Activated naive CD4-positive, alpha-beta T cell treated with anti-CD3 and anti-CD28 coated beads, Interleukin-2, amount 50 U/mL, for 24 hours (primary cell): ENCODE data around the gene IZUMO2.

Source experiments
- H3K27ac Mint-ChIP-seq: one replicate; pipeline ENCODE4 v1.8.0; 2021; ENCODE audit warnings: mild to moderate bottlenecking, mixed read lengths
- H3K27me3 Mint-ChIP-seq: one replicate; pipeline ENCODE4 v1.8.0; 2021; ENCODE audit warnings: mixed read lengths
- H3K36me3 Mint-ChIP-seq: one replicate; pipeline ENCODE4 v1.8.0; 2021; ENCODE audit warnings: mixed read lengths
- H3K4me1 Mint-ChIP-seq: one replicate; pipeline ENCODE4 v1.8.0; 2021; ENCODE audit warnings: mixed read lengths
- H3K4me3 Mint-ChIP-seq: one replicate; pipeline ENCODE4 v1.8.0; 2021; ENCODE audit warnings: mild to moderate bottlenecking, mixed read lengths
- H3K9me3 Mint-ChIP-seq: one replicate; pipeline ENCODE4 v1.8.0; 2021; ENCODE audit warnings: mixed read lengths

Gene IZUMO2

DNA sequence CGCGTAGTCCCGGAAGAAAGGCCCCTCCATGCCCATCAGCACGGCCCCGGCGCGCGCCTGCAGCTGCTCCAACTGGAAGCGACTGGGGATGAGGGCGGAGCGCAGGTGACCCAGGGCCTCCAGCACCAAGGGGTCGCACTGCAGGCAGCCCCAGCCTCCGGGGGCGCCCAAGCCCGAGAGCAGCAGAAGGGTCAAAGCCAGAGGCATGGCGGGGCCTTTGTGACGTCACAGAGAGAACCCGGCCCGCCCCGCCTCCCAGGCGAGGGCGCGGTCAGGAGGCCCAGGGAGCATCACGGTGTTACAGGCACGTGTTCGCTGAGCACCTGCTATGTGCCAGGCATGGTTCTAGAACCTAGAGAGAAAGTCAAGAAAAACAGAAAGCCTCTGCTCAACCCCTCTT is at the start of gene IZUMO2:
IZUMO2 (minus strand) TSS at position 294 of the 400 bp plus-strand sequence; CDS start at position 207, 87 bp downstream.
- Mint-ChIP-seq H3K27ac (no peak within 1 kb of the TSS), H3K4me3 (no peak within 1 kb of the TSS), H3K36me3 (no peaks in the 10 kb centered on the region), H3K4me1 (no peaks in the 10 kb centered on the region), H3K27me3 (peaks cover 17% of the 10 kb centered on the region), H3K9me3 (no peaks in the 10 kb centered on the region)

DNA sequence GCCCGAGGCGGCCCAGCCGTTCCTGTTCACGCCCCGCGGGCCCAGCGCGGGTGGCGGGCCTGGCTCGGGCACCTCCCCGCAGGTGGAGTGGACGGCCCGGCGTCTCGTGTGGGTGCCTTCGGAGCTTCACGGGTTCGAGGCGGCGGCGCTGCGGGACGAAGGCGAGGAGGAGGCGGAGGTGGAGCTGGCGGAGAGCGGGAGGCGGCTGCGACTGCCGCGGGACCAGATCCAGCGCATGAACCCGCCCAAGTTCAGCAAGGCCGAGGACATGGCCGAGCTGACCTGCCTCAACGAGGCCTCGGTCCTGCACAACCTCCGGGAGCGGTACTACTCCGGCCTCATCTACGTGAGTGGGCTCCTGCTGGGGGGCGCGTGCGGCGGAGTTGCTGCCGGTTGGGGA is 47.3 kb upstream of the IZUMO2 start:
- Mint-ChIP-seq H3K4me3 (no peak overlapping the region), H3K9me3 (peaks cover 4% of the 10 kb centered on the region), H3K27me3 (peaks cover 8% of the 10 kb centered on the region), H3K36me3 (no peaks in the 10 kb centered on the region), H3K4me1 (no peaks in the 10 kb centered on the region), H3K27ac (no peak overlapping the region)

DNA sequence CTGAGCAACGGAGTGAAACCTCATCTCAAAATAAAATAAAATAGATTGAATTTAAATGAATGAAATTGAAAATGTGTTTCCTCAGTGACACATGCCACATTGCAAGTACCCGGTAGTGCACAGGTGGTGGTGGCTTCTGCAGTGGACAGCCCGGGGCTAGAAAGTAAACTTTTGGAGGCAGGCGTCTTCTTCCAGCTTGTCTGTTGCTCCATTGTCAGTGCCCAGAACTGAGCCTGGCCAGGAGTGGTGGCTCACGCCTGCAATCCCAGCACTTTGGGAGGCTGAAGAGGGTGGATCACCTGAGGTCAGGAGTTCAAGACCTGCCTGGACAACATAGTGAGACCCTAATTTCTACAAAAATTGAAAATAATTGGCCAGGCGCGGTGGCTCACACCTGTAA is 46.0 kb upstream of the IZUMO2 start:
- Mint-ChIP-seq H3K4me3 (no peak overlapping the region), H3K9me3 (peaks cover 4% of the 10 kb centered on the region), H3K27ac (no peak overlapping the region), H3K27me3 (peaks cover 14% of the 10 kb centered on the region), H3K4me1 (no peaks in the 10 kb centered on the region), H3K36me3 (no peaks in the 10 kb centered on the region)

DNA sequence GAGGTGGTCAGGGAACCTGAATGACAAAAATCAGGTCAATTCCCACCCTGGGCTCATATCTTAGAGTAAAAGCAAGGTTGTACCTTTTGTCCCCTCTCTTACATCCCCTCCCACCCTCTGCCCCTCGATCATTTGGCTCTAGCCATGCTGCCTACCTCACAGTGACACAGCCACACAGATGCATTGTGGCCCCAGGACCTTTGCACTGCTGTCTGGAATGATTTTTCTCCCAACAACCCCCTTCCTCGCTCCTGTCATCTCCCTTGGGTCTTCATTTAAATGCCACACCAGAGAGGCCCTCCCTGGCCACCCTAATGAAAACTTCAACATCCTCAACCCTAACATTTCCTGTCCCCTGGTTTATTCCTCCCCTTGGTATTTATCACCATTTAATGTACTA is 44.6 kb upstream of the IZUMO2 start:
- peaks cover 4% of the 10 kb centered on the region for H3K9me3 Mint-ChIP-seq
- H3K4me1 Mint-ChIP-seq: no peaks in the 10 kb centered on the region
- H3K4me3 Mint-ChIP-seq: no peak overlapping the region
- H3K36me3 Mint-ChIP-seq: no peaks in the 10 kb centered on the region
- H3K27me3 Mint-ChIP-seq: peaks cover 18% of the 10 kb centered on the region
- H3K27ac Mint-ChIP-seq: no peak overlapping the region

DNA sequence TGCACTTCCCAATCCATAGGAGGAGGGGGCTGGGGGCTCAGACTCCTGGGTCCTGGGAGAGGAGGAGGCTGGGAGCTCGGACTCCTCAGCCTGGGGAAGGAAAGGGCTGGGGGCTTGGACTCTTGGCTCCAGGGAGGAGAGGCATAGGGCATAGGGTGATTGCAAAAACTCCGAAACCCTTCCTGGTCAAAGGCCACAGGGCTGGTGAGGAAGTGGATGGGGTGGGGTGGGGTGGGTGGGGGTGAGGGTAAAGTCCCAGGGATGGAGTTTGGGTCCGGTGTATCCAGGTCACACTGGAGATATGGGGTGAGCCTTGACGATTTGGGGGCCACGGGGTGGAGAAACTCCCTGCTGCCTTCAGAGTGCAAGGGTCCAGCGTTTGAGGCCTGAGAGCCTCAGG is 43.1 kb upstream of the IZUMO2 start:
- Mint-ChIP-seq H3K9me3 (no peaks in the 10 kb centered on the region), H3K4me1 (no peaks in the 10 kb centered on the region), H3K27me3 (peaks cover 31% of the 10 kb centered on the region), H3K4me3 (no peak overlapping the region), H3K36me3 (no peaks in the 10 kb centered on the region), H3K27ac (no peak overlapping the region)

DNA sequence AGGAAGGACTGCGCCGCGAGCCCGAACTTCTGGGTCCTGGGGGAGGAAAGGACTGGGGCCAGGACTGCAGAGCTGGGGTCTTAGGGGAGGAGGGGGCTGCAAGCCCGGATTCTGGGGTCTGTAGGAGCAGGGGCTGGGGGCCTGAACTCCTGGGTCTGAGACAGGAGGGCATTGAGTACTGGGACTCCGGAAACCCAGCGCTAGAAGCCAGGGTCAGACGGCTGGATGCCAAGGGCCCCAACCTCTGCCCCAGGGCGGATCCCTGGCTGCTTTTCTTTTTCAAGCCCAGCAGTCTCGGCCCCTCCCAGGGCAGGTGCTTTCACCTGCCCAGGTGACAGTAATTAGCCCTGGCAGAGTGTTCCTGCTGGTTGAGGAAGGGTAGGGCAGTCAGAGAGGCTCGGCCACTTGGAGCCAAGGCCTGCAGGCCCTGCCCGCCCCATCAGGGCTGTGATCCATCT is 42.6 kb upstream of the IZUMO2 start:
- Mint-ChIP-seq H3K27ac (no peak overlapping the region), H3K9me3 (no peaks in the 10 kb centered on the region), H3K27me3 (peaks cover 36% of the 10 kb centered on the region), H3K36me3 (no peaks in the 10 kb centered on the region), H3K4me3 (no peak overlapping the region), H3K4me1 (no peaks in the 10 kb centered on the region)

DNA sequence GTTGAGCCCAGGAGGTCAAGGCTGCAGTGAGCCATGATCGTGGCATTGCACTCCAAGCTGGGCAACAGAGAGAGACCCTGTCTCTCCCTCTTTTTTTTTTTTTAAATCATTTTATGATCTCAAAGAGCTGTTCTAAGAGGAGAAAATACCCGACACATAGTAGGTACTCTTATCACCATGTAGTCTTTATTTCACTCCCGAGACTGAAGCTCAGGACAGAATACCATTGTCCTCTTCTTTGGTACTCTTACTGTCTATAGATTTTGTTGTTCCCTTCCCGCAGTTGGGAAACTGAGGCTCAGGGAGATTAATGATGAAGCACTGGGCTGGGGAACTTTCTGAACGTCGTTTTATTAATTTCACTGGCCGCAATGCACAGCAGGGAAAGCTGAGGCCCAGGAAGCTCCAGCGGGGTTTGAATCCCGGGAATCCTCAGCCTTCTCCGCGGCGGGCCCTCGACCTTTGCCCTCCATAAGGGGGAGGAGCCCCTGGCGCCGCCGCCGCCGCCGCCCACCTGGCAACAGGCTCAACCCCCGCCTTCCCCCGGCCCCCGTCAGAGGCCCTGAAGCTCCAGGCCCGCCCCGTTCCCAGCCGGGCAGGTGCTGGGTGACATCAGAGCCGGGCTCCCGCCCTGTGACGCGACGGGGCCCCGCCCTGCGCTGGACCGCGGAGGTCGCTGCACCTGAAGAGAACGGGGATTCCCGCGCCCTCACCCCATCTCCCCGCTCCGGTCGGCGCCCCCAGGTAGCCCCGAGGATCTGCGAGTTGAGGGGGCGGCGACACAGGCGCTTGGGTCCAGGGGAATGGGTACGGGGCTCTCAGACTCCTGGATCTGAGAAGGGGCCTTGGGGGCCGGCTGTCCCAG is 42.0 kb upstream of the IZUMO2 start:
- Mint-ChIP-seq H3K27me3 (peaks cover 37% of the 10 kb centered on the region), H3K9me3 (no peaks in the 10 kb centered on the region), H3K4me1 (no peaks in the 10 kb centered on the region), H3K4me3 (no peak overlapping the region), H3K27ac (no peak overlapping the region), H3K36me3 (no peaks in the 10 kb centered on the region)

DNA sequence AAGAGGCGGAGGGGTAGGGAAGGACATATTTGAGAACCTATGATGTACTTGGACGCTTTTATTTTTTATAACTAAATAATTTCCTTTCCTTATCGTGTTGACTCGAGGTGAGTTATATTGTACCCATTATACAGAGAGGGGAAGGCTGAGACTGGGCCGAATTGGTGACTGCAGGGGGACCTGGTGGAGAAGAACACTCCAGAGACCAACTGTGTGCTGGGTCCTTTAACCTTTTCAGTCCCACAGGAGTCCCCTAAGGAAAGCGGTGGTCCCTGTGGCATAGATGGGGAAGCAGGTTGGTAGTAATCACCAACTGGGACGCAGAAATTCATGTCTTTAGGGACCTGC is 41.0 kb upstream of the IZUMO2 start:
- Mint-ChIP-seq H3K27me3 (peaks cover 38% of the 10 kb centered on the region), H3K27ac (no peak overlapping the region), H3K36me3 (no peaks in the 10 kb centered on the region), H3K4me1 (no peaks in the 10 kb centered on the region), H3K4me3 (no peak overlapping the region), H3K9me3 (no peaks in the 10 kb centered on the region)

DNA sequence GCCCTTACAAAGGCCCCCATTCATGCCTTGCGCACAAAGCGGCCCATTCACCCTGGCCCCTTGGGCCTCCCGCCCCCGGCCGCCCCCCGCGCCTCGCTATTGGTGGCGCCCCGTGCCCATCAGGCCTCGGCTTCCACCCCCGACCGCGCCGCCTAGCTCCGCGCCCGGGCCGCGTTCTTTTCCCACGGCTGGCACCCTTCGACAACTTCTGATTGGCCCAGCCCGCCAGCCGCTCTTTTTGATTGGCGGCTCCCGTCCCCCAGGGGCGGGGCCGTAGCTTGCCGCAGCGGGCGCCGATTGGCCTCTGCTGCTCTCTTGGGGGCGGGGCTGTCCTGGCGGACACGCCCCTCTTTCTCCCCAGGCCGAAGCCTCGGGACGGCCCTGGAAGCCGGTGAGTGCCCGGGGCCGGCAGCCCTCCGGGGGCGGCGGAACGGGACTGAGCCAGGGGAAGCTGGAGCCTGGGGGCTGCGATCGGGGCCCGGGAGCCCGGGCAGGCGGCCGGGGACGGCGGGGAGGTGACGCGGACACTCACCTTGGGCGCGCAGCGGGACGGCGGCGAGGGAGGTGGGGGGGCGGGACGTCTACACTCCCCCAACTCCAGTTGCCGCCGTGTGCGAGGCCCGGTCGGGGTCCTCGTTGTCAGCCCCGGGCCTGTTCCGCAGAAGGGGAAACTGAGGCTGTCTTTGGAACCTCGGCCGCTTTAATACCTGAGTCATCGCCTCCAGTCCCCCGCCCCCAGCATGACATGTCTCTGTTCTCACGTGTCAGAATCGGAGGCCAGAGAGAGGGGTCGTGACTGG is 40.4 kb upstream of the IZUMO2 start, which contains the start of gene MYH14:
MYH14 (plus strand) TSS at position 342 of the 800 bp plus-strand sequence. CDS start 6,744 bp downstream, outside the sequence.
- Mint-ChIP-seq H3K4me3 (no peak within 1 kb of the TSS), H3K9me3 (no peaks in the 10 kb centered on the region), H3K4me1 (no peaks in the 10 kb centered on the region), H3K27me3 (peaks cover 43% of the 10 kb centered on the region), H3K36me3 (no peaks in the 10 kb centered on the region), H3K27ac (no peak within 1 kb of the TSS)

DNA sequence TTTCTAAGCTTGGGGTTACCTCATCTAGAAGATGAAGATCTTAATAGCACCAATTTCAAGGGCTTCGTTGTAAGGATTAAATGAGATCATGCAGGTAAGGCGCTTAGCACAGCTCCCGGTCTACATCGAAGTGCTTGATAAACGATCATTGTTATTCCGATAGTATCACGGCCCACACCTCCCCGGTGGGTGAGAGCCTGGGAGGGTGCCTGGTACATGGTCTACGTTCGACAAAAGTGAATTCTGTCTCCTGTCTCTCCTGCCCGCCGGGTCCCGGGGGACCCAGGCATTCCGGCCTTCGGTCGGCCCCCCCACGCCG is 39.8 kb upstream of the IZUMO2 start:
- Mint-ChIP-seq H3K4me3 (no peak overlapping the region), H3K36me3 (no peaks in the 10 kb centered on the region), H3K9me3 (no peaks in the 10 kb centered on the region), H3K27me3 (peaks cover 44% of the 10 kb centered on the region), H3K27ac (no peak overlapping the region), H3K4me1 (no peaks in the 10 kb centered on the region)

DNA sequence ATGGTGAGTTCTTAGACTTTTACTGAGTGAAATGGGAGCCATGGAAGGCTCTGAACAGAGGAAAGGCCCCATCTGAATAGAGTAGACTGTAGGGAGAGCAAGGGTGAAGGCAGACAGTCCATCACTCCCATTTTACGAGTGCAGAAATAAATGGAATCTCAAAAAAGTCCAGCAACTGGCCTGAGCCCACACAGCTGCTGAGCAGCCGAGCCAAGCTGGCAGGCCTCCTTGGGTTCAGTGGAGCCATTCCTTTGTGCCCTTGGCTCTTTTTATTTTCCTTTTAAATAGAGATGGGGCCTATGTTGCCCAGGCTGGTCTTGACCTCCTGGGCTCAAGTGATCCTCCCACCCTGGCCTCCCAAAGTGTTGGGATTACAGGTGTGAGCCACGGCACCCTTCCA is 39.3 kb upstream of the IZUMO2 start:
- H3K4me3 Mint-ChIP-seq: no peak overlapping the region
- peaks cover 44% of the 10 kb centered on the region for H3K27me3 Mint-ChIP-seq
- no peak overlapping the region for H3K27ac Mint-ChIP-seq
- H3K36me3 Mint-ChIP-seq: no peaks in the 10 kb centered on the region
- H3K4me1 Mint-ChIP-seq: no peaks in the 10 kb centered on the region
- no peaks in the 10 kb centered on the region for H3K9me3 Mint-ChIP-seq

DNA sequence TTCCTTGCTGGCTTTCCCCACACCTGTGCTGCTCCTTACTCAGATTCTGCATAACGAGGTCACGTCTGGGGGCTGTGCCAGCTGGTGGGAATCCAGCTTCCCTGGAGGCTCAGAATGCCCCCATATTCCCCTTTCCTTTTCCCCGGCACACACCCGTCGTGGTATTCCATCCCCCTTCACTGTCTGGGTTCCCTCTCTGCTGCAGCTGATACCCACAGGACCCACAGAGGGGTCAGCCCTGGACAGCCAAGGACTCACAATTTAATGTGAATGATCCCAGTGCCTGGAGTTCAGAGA is 36.1 kb upstream of the IZUMO2 start:
- Mint-ChIP-seq H3K9me3 (no peaks in the 10 kb centered on the region), H3K27me3 (peaks cover 42% of the 10 kb centered on the region), H3K4me3 (no peak overlapping the region), H3K4me1 (no peaks in the 10 kb centered on the region), H3K27ac (peak overlapping the region; percentile 43), H3K36me3 (no peaks in the 10 kb centered on the region)

DNA sequence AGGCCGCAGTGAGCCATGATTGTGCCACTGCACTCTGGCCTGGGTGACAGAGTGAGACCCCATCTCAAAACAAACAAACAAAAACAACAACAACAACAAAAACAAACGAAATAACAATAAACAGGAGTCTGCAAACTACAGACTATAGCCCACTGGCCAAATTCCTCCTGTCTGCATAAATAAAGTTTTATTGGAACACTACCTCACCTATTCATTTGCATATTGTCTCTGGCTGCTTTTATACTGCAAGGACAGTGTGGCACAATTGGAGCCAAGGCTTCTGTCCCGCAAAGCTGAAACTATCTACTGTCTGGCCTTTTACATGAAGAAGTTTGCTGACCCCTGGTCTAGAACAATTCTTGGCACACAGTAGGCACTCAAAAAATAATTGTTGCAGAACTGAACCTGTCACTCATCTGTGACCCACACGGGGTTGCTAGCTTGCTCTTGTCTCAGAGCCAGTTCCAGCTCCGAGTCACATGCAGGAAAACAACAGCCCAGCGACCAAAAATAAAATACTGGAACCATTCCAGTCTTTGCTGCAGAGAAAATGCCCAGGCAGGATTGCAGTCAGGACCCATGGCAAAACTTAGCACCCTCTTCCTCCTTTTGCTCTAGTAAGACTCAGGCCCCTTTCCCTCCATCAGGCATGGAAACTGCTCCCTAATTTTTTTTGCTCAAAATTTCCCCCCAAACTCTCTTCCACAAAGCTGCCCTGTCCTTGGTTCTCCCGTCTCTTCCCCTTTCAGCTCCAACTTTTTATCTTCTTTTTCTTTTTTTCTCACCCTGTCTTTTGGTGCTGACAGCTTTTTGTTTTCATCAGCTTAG is 35.6 kb upstream of the IZUMO2 start:
- H3K36me3 Mint-ChIP-seq: no peaks in the 10 kb centered on the region
- no peaks in the 10 kb centered on the region for H3K9me3 Mint-ChIP-seq
- no peaks in the 10 kb centered on the region for H3K4me1 Mint-ChIP-seq
- H3K27me3 Mint-ChIP-seq: peaks cover 40% of the 10 kb centered on the region
- no peak overlapping the region for H3K4me3 Mint-ChIP-seq
- H3K27ac Mint-ChIP-seq: peak overlapping the region; percentile 43

DNA sequence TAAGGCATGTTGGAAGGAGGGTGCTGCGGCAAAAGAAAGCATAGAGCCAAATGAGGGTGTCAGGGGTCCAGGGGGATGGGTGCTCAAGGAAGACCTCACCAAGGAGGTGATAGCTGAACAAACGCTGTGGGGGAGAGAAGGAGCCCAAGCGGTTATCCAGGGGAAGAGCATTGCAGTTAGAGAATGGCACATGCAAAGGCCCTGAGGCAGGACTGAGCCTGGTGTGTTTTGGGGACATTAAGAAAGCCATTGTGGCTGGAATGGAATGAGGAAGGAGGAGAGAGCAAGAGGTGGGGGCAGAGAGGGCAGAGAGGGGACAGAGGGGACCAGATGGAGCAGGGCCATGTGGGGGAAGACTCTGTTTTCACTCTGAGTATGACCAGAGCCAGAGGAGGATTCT is 34.3 kb upstream of the IZUMO2 start:
- Mint-ChIP-seq H3K4me3 (no peak overlapping the region), H3K4me1 (no peaks in the 10 kb centered on the region), H3K27me3 (peaks cover 40% of the 10 kb centered on the region), H3K9me3 (no peaks in the 10 kb centered on the region), H3K36me3 (no peaks in the 10 kb centered on the region), H3K27ac (no peak overlapping the region)

DNA sequence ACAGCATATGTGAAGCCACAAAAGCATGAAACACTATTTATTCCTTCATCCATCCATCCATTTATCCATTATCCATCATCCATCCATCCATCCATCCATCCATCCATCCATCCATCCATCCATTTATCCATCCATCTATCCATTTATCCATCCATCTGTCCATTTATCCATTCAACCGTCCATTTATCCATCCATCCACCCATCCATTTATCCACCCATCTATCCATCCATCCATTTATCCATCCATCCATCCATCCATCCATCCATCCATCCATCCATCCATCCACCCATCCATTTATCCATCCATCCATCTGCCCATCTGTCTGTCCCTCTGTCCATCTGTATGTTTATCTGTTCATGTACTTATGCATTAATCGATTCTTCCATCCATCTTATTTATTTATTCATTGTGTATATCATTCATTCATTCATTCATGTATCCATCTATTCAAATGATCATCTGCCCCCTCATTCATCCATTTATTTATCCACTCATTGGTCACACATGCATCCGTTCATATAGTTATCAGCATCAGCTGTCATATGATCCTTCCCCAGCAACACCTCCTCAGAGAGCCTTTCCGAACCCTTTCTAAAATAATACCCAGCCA is 33.3 kb upstream of the IZUMO2 start:
- Mint-ChIP-seq H3K9me3 (no peaks in the 10 kb centered on the region), H3K36me3 (no peaks in the 10 kb centered on the region), H3K4me1 (no peaks in the 10 kb centered on the region), H3K4me3 (no peak overlapping the region), H3K27ac (no peak overlapping the region), H3K27me3 (peaks cover 34% of the 10 kb centered on the region)
